Smooth muscle cell of the brain vasculature (primary cell): ENCODE data around the gene DHX8.
"Not testable (repeated sequence)": the region's sequence is repeated elsewhere in the genome, so short reads cannot be mapped to it uniquely, and the experiment has no call there.

Source experiments
- DNase-seq: peaks from one replicate; pipeline ENCODE4 v3.0.0-alpha.2; 2012; ENCODE audit warnings: low read depth, low spot score

DHX8 gene

DNA sequence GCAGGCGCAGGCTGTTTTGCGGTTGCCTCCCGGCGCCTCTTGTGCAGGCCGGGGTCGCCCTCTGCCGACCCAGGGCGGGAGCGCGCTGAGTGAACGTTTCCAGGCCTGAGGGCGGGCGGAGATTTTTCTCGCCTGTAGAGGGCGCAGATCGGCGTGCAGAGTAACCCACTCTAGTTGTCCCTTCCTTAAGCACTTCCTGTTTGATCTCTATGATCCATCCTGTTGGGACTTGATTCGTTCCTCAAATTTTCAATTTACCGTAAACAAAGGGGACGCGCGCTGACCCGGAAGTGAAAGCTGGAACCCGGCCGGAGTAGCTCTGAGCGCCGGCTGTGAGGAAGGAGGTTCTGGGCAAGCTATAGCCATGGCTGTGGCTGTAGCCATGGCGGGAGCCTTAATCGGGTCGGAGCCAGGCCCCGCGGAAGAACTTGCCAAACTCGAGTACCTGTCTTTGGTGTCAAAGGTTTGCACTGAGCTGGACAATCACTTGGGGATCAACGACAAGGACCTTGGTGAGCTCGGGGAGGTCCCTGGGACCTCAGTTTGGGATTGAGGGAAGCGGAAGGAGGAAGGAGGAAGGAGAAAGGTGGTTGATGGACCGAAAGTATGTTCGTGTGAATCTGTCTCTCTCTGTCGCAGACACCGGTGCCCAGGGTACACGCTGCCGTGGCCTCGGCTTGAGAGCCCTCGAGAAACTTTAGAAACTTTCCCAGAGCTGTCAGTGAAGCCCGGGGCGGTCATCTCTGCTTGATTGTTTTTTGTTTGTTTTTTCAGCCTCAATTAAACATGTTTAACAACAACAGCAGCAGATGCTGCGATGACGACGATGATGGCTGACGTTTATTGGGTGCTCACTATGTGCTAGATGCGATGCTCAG is at the start of gene DHX8:
Gene DHX8 (plus strand): TSS at position 302 of the 878 bp plus-strand sequence. CDS start 63 bp downstream, at position 365.
- peak; percentile 97 for DNase-seq

DNA sequence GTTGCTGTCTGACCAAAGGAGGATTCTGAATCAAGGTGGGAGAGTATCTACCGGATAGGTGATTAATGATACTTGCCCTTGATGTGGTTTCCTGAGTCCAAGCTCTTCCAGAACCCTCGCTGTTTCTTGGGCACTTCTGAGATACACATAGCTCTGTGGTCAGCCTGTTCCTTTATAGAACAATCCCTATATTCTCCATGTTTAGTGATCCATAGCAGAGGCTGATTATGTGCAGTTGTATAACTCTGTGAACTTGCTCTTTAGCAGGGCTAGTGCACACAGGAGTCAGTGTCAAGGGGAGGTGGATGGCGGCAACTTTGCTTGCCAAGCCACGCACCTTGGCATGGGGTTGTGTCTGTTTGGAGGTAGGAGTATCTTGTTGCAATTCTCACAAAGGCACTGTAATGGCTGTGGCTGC is 48.9 kb upstream of the DHX8 start:
- DNase-seq = no peak

DNA sequence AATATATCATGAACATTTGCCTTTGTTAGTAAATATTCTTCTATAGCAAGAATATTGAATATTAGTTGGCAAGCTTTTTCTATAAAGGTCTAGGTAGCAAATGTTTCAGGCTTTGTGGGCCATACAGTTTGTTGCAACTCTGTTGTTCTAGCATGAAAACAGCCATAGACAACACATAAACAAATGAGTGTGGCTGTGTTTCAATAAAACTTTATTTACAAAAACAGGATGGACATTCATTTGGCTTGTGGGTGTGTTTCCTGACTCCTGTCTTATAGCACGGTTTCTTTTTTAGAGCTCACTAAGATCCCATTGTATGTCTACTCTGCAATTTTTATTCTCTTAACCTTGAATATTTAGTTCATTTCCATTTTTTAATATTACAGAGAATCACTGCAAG is 46.0 kb upstream of the DHX8 start:
- DNase-seq = no peak

DNA sequence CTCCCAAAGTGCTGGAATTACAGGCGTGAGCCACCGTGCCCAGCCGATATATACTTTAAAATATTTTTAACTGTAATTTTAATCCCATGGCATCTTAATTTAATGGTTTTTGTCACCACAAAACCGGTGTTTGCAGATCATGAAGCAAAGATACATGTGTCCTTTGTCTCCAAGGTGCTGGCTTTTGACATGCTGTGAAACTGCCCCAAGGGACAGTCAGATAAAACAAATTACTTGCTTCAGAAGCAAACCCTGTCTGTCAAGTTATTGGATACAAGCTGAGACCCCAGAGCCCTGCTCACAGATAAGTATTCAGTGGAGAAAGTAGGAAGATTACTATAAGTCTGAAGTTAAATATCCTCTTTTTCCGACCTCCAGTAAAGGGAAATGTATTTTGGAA is 45.1 kb upstream of the DHX8 start:
- DNase-seq = no peak

DNA sequence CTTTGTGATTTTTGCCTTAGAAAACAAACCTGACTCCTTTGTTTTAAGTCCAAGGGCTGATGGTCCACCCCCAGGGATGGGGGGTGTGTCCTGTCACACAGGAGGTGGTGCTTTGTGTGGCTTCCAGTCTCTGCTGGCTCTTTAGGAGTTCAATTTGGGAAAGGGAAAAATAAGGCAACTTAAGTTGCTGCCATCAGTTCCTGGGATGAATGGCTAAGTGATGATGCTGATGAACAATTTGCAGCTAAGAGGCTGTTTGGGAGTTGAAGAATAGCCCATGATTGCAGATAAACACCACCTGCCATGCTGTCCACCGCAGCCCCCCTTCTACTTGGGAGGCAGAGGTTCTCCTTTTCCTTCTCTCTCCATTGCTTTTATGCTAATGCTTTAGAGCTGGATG is 44.7 kb upstream of the DHX8 start:
- DNase-seq = no peak

DNA sequence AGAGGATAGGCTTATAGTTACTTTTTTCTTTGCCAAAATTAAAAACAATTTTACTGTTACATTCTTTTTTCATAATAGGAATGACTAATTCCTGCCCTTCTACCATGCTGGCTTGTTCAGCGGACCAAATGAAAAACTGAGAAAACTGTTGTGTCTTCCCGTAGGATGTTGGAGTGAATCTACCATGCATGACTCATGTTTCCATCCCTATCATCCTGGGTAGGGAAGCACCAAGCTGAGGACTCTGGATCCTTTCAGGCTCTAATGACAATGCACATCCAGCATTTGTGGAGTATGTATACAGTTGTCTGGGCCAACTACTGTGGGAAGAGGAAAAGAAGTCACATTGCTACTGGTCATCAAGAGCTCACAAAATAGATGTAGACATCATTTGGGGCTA is 41.1 kb upstream of the DHX8 start:
- DNase-seq = no peak

DNA sequence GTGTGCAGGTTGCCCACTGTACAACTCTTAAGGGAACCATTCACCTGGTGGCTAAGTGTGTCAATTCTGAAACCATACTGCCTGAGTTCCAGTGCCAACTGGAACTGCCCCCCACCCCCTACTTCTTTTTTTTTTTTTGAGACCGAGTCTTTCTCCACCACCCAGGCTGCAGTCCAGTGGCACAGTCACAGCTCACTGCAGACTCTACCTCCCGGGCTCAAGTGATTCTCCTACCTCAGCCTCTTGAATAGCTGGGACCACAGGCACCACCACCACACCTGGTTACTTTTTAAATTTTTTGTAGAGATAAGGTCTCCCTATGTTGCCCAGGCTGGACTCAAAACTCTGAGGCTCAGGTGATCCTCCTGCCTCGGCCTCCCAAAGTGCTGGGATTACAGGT is 40.4 kb upstream of the DHX8 start:
- DNase-seq = no peak

DNA sequence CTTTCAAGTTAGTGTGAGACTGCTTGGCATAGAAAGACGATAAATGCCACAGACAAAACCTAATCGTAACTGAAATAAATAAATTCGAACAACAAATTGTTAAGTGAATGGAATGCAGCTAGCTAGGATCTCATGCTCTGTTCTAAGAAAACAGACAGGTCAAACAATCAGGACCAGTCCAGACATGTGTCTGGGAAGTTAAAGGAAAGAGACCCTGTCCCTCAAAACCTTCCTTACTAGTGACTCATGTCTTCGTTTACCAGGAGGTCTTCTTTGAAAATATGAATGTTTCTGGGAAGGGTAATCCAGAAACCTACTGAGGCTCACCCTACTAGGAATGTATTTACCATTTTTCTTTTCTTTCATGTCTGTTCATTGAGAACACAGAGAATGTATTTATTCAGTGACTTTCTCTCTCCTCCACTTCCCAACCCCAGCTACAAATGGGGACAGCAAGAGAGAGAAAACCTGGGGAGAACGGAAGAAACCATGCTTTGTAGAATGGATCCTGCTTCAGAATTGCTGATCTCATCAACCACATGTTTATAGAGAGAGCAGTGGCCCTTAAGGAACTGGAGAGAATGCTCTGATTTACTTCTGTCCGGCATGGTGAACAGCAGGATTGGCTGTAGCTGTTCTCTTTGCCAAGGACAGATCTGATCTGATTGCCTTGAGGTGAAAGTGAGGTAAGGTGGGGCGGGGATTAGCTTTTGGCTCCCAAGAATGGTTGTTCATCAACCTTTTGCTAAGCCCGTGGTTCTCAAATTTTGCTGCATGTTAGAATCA is 39.4 kb upstream of the DHX8 start:
- DNase-seq = no peak

DNA sequence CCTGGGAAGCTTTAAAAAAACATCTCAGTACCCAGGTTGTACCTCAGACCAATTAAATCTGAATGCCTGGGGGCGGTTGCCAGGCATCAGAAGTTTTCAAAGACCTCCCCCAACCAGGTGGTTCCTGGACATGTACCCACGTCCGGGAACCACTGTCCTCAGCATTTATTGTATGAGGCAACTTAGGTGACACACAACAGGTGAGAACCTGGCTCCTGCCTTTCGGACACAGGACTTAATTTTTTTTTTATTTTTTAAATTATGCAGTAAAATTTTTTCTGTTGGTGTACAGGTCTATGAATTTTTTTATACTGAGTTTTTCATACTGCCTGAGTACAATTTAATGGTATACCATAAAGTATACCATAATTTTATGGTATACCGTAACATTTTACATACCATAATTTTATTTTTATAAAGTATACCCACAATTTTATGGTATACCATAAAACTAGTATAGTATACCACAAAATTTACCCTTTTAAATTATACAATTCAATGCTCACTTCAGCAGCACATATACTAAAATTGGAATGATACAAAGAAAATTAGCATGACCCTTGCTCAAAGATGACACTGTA is 38.7 kb upstream of the DHX8 start:
- DNase-seq = no peak

DNA sequence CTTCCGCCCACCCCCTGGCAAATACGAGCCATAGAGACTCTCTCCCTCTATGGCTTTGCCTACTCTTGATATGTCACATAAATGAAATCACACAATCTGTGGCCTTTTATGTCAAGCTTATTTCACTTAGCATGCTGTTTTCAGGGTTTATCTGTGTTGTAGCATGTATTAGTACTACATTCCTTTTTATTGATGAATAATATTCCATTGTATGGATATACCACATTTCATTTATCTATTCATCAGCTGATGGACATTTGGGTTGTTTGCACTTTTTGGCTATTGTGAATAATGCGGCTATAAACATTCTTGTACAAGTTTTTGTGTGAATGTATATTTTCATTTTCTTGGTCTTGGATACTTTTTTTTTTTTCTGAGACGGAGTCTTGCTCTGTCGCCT is 37.0 kb upstream of the DHX8 start:
- DNase-seq = no peak

DNA sequence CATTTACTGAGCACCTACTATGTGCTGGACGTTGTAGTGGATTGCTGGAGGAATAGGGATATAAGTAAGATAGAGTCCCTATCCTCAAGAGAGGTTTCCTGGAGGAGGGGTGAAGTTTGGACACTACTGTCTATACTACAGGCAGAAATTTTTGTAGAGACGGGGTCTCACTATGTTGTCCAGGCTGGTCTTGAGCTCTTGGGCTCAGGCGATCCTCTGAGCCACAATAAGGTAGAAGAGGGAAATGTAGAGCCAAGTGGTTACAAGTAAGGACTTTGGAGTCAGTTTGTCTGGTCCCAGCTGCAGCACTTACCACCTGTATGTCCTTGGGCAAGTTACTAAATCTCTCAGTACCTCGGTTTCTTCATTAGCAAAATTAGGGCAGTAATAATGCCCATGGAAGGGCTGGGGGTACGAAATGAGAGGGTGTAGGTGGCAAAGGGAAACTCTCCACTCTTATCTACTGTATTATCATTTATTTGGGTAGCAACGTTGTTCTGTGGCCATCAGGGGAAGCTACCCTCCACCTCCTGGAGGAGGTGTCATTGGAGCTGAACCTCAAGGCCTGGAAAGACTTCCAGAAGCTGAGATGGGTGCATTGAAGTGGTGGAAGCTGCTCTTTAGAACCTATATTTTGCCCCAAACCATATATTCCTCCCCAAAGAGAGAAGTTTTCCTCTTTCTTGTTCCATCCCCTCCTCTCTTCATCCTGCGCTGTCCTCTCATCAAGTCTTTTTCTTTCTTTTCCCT is 34.9 kb upstream of the DHX8 start:
- no peak for DNase-seq

DNA sequence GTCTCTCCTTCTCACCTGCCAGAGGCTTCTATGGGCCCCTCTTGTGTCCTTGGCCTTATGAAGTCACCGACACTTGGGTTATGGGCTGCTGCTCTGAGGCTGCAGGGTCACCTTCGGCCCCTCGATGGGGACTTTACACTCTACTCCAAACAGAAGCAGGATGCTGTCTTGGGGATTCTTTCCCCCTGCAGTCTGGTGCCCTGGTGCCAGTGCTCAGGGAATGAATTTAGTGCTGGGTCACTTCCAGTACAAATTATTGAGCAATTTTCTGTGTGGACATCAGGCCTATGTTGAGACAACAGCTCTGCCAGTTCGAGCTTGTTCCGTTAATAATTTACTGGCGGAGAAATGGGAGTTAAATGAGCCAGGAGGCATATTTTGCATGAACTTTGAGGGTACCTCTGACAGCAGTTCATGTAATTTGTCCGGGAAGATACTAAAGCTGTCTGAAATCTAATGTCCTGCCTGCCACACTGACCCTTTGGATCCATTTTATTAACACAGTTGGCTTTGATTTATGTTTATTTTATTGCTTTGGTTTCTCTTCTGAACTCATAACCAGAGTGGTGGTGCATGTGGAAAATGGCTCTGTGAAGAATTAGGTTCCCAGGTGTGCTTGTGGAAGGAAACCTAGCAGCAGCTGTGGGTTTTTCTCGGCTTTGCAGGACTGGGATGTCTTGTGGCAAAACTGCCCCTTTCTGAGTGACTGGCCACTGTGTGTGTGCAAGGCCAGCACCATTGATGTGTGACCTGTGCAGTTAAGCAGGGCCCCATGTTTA is 34.1 kb upstream of the DHX8 start:
- no peak for DNase-seq

DNA sequence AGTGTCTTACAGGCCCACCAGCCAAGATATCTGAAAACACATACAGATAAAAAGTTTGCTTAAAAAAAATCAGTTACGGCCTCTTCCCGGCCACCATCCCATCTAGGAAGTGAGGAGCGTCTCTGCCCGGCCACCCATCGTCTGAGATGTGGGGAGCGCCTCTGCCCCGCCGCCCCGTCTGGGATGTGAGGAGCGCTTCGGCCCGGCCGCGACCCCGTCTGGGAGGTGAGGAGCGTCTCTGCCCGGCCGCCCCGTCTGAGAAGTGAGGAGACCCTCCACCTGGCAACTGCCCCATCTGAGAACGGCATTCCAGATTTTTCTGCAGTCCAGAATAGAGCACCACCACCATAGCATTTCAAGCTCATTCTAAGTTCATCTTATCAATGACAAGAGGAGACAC is 33.0 kb upstream of the DHX8 start:
- not testable (repeated sequence) for DNase-seq

DNA sequence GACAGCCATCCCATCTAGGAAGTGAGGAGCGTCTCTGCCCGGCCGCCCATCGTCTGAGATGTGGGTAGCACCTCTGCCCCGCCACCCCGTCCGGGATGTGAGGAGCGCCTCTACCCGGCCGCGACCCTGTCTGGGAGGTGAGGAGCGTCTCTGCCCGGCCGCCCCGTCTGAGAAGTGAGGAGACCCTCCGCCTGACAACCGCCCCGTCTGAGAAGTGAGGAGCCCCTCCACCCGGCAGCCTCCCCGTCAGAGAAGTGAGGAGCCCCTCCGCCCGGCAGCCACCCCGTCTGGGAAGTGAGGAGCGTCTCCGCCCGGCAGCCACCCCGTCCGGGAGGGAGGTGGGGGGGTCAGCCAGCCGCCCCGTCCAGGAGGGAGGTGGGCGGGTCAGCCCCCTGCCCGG is 32.0 kb upstream of the DHX8 start:
- not testable (repeated sequence) for DNase-seq

DNA sequence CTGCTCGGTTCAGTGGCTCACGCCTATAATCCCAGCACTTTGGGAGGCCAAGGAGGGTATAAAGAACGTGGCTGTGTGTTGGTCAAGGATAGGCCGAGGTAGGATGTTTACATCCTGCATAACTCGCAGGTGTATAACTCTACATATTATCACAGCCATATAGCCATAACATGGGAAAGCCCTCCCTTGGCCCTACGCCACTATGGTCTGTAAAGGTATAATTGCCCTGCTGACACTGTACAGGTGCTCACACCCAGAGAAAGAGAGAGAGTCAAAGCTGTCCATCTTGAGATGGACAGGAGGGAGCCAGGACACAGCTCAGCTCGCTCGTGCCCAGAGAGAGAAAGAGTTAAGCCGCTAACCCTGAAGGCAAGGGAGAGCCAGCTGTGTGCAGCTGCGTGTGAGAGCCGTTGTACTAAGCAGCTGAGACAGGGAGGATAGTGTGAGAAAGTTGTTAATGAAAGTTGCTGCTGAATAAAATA is 30.4 kb upstream of the DHX8 start:
- no peak for DNase-seq

DNA sequence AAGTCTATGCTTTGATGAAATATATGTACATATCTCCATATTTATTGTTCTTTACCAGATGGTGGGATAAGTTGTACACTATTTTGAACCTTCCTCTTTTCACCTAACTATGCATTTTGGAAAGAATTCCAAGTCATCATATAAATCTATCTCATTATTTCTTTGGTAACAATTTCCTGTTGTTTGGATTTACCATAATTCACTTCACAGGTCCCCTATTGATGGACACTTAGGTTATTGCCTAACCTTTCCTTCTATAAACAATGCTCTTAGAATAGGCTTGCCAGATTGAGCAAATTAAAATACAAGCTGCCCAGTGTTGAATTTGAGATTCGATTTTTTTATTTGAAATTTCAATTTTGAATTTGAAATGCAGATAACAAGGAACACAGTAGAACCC is 28.9 kb upstream of the DHX8 start:
- DNase-seq = no peak

DNA sequence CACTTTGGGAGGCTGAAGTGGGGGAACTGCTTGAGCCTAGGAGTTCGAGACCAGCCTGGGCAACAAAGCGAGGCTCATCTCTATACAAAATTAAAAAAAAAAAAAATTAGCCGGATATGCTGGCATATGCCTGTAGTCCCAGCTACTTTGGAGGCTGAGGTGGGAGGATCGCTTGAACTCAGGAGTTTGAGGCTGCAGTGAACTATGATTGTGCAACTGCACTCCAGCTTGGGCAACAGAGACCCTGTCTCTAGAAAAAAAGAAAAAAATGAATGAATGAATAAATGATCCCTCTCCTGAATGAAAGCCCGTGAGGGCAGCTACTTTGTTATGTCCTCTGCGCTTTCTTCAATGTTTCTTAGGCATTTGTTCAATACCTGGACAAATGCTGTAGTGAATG is 27.7 kb upstream of the DHX8 start:
- DNase-seq = no peak

DNA sequence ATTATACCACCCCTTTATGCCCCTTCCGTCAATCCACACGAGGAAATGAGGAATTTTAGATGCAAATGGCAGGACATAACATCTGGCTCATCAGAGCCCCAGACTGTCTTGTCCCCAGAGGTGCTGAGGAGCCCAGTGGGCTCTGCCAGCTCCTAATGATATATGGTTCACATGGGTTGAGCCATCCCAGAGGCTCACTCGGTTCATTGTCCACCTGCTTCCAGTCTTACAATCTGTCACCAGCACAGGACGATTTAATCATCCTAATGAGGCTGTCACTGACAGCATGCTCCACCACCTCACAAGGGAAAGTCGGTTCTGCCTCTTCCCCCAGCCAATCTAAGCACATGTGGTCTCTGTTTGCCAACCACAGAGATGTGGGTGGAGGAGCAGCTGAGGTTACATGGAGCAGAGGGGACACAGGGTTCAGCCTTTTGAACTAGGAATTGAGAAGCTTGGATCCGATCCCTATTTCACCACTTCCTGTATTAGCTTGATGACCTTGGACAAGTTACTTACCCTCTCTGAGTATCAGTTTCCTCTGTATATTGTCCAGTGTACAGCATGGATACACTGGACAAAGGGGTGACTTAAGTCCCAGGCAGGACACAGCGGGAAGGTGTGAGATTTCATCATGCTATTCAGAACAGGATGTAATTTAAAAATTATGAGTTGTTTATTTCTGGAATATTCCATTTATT is 27.0 kb upstream of the DHX8 start:
- DNase-seq = no peak

DNA sequence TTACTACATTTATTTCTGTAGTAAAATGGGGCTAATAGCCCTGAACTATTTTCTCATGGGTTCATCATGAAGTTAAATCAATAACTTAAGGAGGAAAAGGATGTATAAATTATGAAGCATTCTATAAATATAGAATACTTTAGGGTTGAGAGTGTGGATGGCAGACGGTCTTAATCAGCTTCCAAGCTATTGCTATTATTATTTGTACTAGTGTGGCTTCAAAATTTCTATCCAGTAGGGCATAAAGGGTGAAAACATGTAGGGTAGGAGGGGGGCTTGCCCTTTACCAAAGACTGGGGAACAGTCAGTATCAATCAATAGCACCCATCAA is 26.4 kb upstream of the DHX8 start:
- no peak for DNase-seq

DNA sequence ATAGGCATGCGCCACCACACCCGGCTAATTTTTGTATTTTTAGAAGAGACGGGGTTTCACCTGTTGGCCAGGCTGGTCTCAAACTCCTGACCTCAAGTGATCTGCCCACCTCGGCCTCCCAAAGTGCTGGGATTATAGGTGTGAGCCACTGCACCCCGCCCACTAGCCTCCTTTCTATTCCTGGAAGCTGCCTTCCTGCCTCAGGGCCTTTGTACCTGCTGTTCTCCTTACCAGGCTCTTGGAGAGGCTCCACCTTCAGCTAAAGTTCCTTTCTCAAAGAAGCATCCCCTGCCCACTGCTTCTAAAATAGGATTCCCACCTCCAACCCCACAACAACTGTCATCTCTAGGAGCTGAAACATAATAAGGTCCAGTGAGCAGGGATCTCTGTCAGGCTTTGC is 23.9 kb upstream of the DHX8 start:
- DNase-seq = not testable (repeated sequence)
